MM.1S (cell line): ENCODE data around the gene IGFBP2.

Experiments used
- DNase-seq: peaks from one replicate; pipeline ENCODE4 v3.0.0-alpha.2; 2015
- H2AFZ ChIP-seq: fragments of 300-600 bp; sonication (generic); 2 replicates; pipeline ENCODE4 v1.6.0; 2016; ENCODE audit warnings: antibody characterized with exemption, low read length
- H3F3A ChIP-seq: fragments of 300-600 bp; sonication (generic); 2 replicates; pipeline ENCODE4 v1.6.1; 2016; ENCODE audit warnings: mild to moderate bottlenecking, antibody characterized with exemption, low read length, moderate library complexity, mixed read lengths; ENCODE audit not compliant: insufficient read depth
- H3K27ac ChIP-seq: fragments of 300-600 bp; sonication (generic); 2 replicates; pipeline ENCODE4 v1.5.1; 2016; ENCODE audit warnings: mild to moderate bottlenecking, low read length
- H3K27me3 ChIP-seq: fragments of 300-600 bp; sonication (generic); replicated peaks from 2 replicates; pipeline ENCODE4 v1.6.0; 2016; ENCODE audit warnings: low read length; ENCODE audit not compliant: insufficient read depth
- H3K36me3 ChIP-seq: fragments of 300-600 bp; sonication (generic); replicated peaks from 2 replicates; pipeline ENCODE4 v1.6.1; 2016; ENCODE audit warnings: mild to moderate bottlenecking, low read length, mixed read lengths; ENCODE audit not compliant: insufficient read depth
- H3K4me1 ChIP-seq: fragments of 300-600 bp; sonication (generic); 2 replicates; pipeline ENCODE4 v1.6.1; 2016; ENCODE audit warnings: low read length, mixed read lengths
- H3K4me2 ChIP-seq: fragments of 300-600 bp; sonication (generic); 2 replicates; pipeline ENCODE4 v1.6.0; 2016; ENCODE audit warnings: low read depth, low read length
- H3K4me3 ChIP-seq: fragments of 300-600 bp; sonication (generic); 2 replicates; pipeline ENCODE4 v1.5.1; 2016; ENCODE audit warnings: low read length, mixed read lengths
- H3K79me2 ChIP-seq: fragments of 300-600 bp; sonication (generic); 2 replicates; pipeline ENCODE4 v1.6.1; 2016; ENCODE audit warnings: mixed run types, low read length, mixed read lengths
- H3K9ac ChIP-seq: fragments of 300-600 bp; sonication (generic); 2 replicates; pipeline ENCODE4 v1.6.1; 2016; ENCODE audit warnings: low read length, mixed read lengths
- H3K9me2 ChIP-seq: fragments of 300-600 bp; sonication (generic); replicated peaks from 2 replicates; pipeline ENCODE4 v1.6.1; 2016; ENCODE audit warnings: mild to moderate bottlenecking, low read length, mixed read lengths; ENCODE audit not compliant: insufficient read depth
- H3K9me3 ChIP-seq: fragments of 300-600 bp; sonication (generic); replicated peaks from 2 replicates; pipeline ENCODE4 v1.6.1; 2016; ENCODE audit warnings: mild to moderate bottlenecking, low read length, mixed read lengths; ENCODE audit not compliant: insufficient read depth
- H4K20me1 ChIP-seq: fragments of 300-600 bp; sonication (generic); 2 replicates; pipeline ENCODE4 v1.6.1; 2016; ENCODE audit warnings: mild to moderate bottlenecking, low read length, moderate library complexity, mixed read lengths; ENCODE audit not compliant: insufficient read depth
- EZH2 ChIP-seq: fragments of 300-600 bp; sonication (generic); optimal IDR thresholded peaks from 2 replicates; pipeline ENCODE3; 2017; ENCODE audit warnings: low read depth, mild to moderate bottlenecking, antibody characterized with exemption, low read length, mixed read lengths
- EZH2phosphoT487 ChIP-seq: fragments of 300-600 bp; sonication (generic); IDR thresholded peaks from 2 replicates; pipeline ENCODE4 v1.6.1; 2018; ENCODE audit warnings: antibody characterized with exemption, low read length
- TF ChIP-seq, protein P1 (sequence below): fragments of 300-600 bp; sonication (generic); IDR thresholded peaks from 2 replicates; pipeline ENCODE4 v1.5.1; 2016; ENCODE audit warnings: antibody characterized with exemption, low read length, mixed read lengths

IGFBP2 gene

DNA sequence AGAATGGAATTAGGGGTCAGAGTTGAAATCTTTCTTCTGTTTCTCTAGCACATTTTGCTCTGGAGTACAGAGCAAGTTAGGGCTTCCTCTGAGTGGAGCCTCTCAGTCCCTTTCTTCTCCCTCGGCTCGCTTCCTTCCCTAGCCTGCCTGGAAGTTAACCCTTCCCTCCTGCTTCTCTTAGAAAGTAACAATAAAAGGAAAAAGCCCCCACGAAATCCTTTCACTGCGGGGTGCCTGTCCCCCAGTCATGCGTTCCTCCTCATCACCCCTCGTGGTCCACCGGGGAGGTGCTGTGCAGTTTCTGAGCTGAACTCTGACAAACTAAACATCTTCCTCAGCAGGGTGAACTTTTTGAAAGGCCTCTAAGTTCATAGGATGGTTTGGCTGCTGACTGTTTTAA, 2.0 kb downstream of the IGFBP2 start:
- H3F3A ChIP-seq, result no peaks in the 10 kb centered on the region
- H3K27ac ChIP-seq, result no peak overlapping the region
- no peaks in the 10 kb centered on the region for H4K20me1 ChIP-seq
- no peaks in the 10 kb centered on the region for H3K36me3 ChIP-seq
- H3K9me2 ChIP-seq, result no peaks in the 10 kb centered on the region
- no peaks in the 10 kb centered on the region for H3K4me1 ChIP-seq
- no peak overlapping the region for H3K4me3 ChIP-seq
- TF ChIP-seq, protein P1, sequence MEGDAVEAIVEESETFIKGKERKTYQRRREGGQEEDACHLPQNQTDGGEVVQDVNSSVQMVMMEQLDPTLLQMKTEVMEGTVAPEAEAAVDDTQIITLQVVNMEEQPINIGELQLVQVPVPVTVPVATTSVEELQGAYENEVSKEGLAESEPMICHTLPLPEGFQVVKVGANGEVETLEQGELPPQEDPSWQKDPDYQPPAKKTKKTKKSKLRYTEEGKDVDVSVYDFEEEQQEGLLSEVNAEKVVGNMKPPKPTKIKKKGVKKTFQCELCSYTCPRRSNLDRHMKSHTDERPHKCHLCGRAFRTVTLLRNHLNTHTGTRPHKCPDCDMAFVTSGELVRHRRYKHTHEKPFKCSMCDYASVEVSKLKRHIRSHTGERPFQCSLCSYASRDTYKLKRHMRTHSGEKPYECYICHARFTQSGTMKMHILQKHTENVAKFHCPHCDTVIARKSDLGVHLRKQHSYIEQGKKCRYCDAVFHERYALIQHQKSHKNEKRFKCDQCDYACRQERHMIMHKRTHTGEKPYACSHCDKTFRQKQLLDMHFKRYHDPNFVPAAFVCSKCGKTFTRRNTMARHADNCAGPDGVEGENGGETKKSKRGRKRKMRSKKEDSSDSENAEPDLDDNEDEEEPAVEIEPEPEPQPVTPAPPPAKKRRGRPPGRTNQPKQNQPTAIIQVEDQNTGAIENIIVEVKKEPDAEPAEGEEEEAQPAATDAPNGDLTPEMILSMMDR, result no peak
- TF ChIP-seq EZH2phosphoT487 (no peak), EZH2 (no peak)
- no peak overlapping the region for H2AFZ ChIP-seq
- H3K79me2 ChIP-seq, result no peaks in the 10 kb centered on the region
- no peak for DNase-seq
- H3K9me3 ChIP-seq, result no peaks in the 10 kb centered on the region
- no peak overlapping the region for H3K4me2 ChIP-seq
- H3K9ac ChIP-seq, result no peak overlapping the region
- peaks cover 14% of the 10 kb centered on the region for H3K27me3 ChIP-seq

DNA sequence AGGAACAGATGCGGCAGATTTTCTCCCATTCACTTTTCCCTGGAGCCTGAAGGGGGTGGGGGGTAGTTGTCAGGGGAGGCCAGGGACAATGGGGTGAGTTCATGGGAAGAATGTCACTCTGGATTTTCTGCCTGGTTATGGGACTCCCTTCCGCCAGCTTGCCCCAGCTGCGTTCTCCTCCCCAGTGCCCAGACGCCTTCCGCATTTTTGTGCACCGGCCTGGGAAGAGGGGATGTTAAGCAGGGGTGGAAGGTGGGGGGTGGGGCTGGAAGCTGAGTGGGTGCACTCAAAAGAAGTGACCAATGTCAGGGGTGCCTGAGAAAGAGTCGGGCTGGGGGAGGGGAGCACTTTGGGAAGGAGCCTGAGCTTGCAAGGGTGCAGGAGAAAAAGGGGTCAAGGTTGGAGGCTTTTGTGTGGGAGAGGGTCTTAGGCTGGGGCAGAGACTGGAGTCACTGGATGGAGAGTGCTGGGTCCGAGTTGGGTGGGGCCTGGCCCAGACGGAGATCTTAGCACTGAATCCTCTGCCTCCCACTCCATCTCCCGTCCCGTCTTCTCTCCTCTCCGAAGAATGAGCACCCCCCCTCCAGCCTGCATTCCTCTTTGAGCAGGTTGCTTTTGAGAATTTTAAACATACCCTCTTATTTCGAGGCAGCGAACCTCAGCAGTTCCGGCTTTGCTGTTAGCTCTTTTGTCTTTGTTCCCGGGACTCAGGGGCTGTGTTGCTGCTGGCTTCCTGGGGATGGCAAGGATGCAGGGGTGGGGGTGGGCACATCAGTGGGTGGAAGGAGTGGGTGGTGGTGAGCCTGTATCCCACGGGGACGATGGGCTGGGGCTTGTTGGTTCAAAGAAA, 2.7 kb downstream of the IGFBP2 start:
- H3K27ac ChIP-seq, result no peak overlapping the region
- TF ChIP-seq EZH2phosphoT487, result no peak
- TF ChIP-seq EZH2, result no peak
- TF ChIP-seq, protein P1, result no peak
- H3F3A ChIP-seq, result no peaks in the 10 kb centered on the region
- no peak overlapping the region for H2AFZ ChIP-seq
- H3K9ac ChIP-seq, result no peak overlapping the region
- H3K4me2 ChIP-seq, result no peak overlapping the region
- no peaks in the 10 kb centered on the region for H3K4me1 ChIP-seq
- peaks cover 14% of the 10 kb centered on the region for H3K27me3 ChIP-seq
- no peak overlapping the region for H3K4me3 ChIP-seq
- no peaks in the 10 kb centered on the region for H3K9me2 ChIP-seq
- no peaks in the 10 kb centered on the region for H3K79me2 ChIP-seq
- no peaks in the 10 kb centered on the region for H3K9me3 ChIP-seq
- no peaks in the 10 kb centered on the region for H3K36me3 ChIP-seq
- no peaks in the 10 kb centered on the region for H4K20me1 ChIP-seq
- no peak for DNase-seq

DNA sequence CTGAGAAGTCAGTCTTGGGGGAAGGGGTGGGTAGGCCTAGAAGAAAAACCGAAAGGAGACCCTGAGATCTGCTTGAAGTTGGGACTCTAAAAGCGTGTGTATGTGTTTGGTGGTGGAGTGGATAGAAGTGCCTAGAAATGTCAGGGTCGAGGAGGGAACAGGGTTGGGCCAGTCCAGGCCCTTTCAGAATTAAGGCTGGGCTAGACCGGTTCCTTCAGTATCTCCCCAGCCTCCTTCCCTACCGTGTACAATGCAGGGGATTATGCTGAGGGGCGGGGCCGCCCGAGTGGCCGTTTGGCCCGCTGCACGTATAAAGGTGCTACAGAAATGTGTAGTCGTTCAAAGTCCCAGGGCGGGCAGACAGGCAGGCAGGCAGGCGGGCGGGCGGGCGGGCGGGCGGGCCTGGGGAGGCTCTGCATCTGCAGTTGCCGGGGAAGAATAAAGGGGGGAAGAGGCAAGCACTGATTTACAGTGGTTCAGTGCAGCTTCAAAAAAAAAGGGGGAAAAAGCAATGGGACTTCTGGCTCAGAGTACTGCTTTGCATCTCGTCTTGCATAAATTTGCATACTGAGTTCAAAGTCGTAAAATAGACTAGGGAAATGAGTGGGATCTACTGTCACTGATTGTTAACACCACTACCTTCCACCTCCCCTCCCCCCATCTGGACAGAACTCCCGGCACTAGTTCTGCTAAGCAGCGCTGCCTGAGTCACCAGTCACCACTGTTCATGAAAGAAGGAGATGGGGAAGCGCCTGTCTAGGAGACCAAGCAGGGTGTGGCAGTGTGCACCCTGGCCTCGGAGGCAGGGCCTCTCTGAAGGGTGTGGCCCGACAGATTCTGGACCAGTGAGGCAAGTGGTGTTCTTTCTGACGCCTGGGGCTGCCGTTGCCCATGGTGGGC, 3.6 kb downstream of the IGFBP2 start:
- Histone ChIP-seq H3K79me2 (no peaks in the 10 kb centered on the region), H3K4me3 (no peak overlapping the region)
- TF ChIP-seq, protein P1, result no peak
- TF ChIP-seq EZH2phosphoT487, result no peak
- no peak for TF ChIP-seq EZH2

More for the DNA sequence above, 3.6 kb downstream of the IGFBP2 start:
- no peak overlapping the region for H3K27ac ChIP-seq
- no peaks in the 10 kb centered on the region for H3K9me2 ChIP-seq
- DNase-seq, result no peak
- no peaks in the 10 kb centered on the region for H3K4me1 ChIP-seq
- no peak overlapping the region for H3K4me2 ChIP-seq
- no peaks in the 10 kb centered on the region for H4K20me1 ChIP-seq
- H3K9me3 ChIP-seq, result no peaks in the 10 kb centered on the region
- H2AFZ ChIP-seq, result no peak overlapping the region
- H3F3A ChIP-seq, result no peaks in the 10 kb centered on the region
- no peaks in the 10 kb centered on the region for H3K36me3 ChIP-seq
- H3K27me3 ChIP-seq, result peaks cover 14% of the 10 kb centered on the region
- no peak overlapping the region for H3K9ac ChIP-seq
